Measurements from ENCODE around the gene C18orf63.
"Not testable (repeated sequence)": the region's sequence is repeated elsewhere in the genome, so short reads cannot be mapped to it uniquely, and the experiment has no call there.

Gene C18orf63

DNA sequence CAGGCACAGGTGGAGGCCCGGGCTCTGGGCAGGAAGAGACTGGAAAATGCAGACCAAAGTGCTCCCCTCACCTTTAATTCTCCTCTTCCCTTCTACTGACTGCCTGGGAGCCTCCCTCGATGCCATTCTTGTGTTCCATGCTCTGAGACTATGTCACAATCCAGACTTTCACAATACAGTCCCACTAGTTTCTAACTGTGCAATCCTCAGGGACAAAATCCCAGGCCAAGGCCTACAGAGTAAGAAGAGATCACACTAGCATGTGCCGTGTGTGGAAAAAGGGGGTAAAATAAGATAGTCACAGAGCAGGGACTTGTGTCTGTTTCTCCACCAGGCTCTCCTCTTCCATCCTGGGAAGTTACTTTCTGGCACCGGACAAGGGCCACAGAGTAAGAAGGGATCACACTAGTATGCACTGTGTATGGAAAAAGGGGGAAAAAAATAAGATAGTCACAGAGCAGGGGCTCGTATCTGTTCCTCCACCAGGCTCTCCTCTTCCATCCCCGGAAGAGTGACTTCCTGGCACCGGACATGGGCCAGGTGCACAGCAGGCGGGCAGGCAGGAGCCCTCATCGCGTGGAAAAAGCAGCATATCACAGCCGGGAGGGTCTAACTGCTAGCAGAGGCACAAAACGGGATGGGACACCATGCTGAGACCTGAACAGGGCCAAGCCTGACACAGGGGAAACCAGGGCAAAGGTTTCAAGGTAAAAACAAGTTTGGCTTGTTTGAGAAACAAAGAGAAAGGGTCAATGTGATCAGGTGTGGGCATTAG, 33.5 kb upstream of the C18orf63 start:
- no peak for FAIRE-seq
- no peak for TF ChIP-seq POLR2A (IDR thresholded peaks at IDR 0.05; ENCODE audit: low read depth, low read length)
- no peak for DNase-seq (ENCODE audit: insufficient read length, low spot score)

DNA sequence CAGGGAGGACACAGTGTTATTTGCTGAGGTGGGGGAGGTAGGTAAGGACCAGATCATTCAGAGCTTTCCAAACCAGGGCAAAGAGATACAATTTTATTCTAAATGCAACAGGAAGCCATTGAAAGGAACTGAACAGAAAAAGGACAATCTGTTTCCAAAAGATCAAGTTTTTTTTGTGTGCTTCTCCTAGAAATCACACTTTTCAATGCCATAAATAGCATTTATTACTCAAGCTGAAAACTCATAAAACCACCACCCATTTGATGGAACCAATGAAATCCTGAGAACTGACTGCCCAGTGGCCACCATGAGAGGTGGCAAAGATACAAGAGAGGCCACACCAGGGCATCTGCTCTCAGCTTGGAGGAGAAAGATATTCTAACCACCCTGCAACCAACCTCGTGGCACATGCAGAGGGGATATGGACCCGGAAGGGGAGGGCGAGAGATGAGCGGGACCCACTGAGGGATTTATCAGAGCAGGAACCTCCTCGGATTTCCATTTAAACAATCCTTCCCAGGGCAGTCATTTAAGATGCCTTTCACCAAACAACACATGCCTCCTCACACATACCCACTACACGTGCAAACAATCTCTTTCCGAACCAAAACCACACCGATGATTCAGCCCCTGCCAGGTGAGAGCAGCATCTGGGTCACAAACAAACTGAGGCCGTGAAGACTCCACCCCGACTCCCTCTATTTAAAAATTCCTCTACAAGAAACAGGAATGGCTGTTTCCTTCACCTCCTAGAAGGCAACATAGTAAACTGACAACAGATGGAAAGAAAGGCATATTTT, 32.7 kb upstream of the C18orf63 start:
- no peak for FAIRE-seq
- no peak for DNase-seq (ENCODE audit: insufficient read length, low spot score)
- no peak for TF ChIP-seq POLR2A (IDR thresholded peaks at IDR 0.05; ENCODE audit: low read depth, low read length)

DNA sequence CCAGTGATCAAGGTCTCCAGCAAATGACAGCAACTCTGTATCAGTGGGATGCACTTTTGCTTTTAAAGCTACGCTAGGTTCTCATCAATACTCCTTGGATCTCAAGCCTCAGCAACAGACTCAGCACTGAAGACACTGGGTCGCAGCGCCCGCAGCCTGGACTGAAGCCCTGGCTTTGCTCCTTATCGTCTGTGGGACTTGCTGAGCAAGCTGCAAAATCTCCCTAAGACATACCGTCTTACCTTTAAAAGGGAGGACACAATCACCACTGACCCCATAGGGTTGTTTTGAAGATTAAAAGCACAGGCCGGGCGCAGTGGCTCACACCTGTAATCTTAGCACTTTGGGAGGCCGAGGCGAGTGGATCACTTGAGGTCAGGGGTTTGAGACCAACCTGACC, 32.0 kb upstream of the C18orf63 start:
- no peak for FAIRE-seq
- DNase-seq (ENCODE audit: insufficient read length, low spot score) = no peak
- no peak for TF ChIP-seq POLR2A (IDR thresholded peaks at IDR 0.05; ENCODE audit: low read depth, low read length)

DNA sequence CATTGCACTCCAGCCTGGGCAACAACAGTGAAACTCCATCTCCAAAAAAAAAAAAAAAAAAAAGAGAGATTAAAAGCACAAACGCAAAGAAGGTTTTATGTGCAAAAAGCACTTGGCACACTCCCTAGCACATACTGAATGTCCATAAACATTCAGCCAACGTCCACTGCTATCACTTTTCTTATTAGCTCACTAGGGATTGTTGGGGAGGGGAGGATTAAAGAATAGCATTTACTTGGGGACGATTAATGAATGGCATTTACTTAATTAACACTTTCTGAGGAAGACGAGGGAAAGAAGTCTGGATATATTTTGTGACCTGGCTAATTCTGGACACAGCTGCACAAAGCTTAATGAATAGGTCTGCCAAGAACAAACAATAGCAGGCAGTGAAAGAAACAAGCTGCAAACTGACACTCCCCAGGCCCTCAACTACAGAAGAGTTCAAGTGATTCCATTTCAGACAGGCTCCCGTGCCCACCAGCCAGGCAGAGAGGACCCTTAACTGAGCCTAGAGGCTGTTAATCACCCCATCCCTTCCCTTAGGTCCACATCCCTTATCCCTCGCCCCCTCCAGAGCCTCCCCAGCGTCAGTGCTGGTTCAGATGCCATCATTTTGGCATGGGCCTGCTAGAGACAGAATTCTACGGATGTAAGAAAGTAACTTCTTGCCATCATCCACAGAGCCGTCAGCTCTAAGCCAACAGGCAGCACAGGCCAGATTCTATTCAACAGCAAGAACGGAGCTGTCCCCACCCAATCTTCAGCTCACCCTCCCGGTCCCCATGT, 31.3 kb upstream of the C18orf63 start:
- TF ChIP-seq POLR2A (IDR thresholded peaks at IDR 0.05; ENCODE audit: low read depth, low read length) = no peak
- DNase-seq (ENCODE audit: insufficient read length, low spot score) (no peak), FAIRE-seq (no peak)

DNA sequence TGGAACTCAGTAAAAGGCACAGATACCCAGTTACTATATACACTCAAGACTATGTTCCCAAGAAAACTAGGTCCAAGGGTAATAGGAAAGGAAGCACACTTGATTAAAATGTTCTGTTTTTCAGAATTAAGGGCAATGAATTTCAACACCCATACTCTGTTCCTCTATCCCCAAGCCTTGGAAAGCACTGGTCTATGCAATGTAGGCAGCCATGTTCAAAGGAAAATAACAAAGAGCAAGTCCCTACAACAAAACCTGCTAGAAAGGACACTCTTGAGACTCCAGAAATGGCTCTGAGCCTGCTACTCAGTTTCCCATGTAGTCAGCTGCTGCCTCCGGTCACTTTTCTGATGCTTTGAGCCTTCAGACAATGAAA, 30.7 kb upstream of the C18orf63 start:
- DNase-seq (ENCODE audit: insufficient read length, low spot score) (no peak), FAIRE-seq (no peak)
- TF ChIP-seq POLR2A (IDR thresholded peaks at IDR 0.05; ENCODE audit: low read depth, low read length) = no peak

DNA sequence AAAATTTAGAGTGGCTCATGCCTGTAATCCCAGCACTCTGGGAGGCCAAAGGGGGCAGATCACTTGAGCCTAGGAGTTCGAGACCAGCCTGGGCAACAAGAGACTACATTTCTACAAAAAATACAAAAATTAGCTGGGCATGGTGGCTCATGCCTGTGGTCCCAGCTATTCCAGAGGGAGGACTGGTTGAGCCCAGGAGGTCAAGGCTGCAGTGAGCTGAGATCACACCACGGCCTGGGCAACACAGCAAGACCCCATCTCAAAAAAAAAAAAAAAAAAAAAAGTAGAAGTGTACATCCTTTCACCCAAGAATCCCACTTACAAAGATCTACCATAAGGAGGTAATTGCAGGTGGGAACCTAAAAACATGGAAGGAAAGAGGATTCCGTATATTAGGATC, 30.1 kb upstream of the C18orf63 start:
- FAIRE-seq; DNase-seq (ENCODE audit: insufficient read length, low spot score): not testable (repeated sequence)

DNA sequence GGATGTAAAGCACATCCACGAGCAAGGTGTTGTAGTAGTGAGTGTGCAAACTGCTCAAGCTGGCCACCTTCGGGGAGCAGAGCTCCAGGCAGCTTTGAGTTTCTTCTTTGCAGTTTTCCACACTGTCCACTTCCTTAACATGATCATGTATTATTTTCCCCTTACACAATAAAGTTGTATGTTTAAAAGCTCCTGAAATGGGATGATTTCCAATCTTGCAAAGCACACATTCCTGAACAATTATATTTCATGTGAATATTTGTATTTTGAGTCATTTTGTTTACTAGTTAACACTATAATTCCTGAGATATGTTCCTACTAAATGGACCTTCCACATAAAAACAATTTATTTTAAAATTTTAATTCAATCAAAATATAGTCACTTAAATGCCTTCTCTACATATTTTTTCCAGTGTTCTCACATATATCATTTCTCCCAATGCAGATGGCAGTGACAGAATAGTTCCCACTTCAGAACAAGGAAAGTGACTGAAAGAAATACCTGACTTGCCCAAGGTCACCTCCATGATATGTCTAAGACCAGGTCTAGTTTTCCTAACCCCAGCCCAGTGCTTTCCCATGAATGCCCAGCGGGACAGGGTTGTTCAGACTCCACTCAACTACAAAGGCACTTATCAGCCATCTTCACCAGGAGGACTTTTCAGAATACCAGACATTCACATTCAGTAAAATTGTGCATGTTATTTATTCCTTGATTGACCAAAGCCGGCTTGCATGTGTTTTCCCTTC, 29.4 kb upstream of the C18orf63 start:
- FAIRE-seq (no peak), DNase-seq (ENCODE audit: insufficient read length, low spot score) (no peak)
- no peak for TF ChIP-seq POLR2A (IDR thresholded peaks at IDR 0.05; ENCODE audit: low read depth, low read length)

DNA sequence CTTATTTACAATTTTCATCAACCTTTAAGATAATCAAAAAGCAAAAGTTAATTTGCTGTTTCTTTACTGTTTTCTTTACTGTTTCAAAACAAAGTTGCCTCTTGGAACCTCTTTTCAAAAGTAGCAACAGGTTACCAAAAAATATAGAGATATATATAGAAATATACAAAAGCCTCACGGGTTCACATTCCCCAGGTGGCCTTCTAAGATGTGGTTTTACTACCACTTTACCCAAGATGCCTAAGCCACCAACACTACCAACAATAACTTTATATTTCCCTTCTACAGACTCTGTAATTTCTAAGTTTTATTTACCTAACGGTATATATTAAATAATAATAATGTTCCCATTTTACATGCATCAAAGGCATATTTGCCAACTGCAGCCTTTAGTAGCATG, 28.8 kb upstream of the C18orf63 start:
- no peak for TF ChIP-seq POLR2A (IDR thresholded peaks at IDR 0.05; ENCODE audit: low read depth, low read length)
- DNase-seq (ENCODE audit: insufficient read length, low spot score) (no peak), FAIRE-seq (no peak)

DNA sequence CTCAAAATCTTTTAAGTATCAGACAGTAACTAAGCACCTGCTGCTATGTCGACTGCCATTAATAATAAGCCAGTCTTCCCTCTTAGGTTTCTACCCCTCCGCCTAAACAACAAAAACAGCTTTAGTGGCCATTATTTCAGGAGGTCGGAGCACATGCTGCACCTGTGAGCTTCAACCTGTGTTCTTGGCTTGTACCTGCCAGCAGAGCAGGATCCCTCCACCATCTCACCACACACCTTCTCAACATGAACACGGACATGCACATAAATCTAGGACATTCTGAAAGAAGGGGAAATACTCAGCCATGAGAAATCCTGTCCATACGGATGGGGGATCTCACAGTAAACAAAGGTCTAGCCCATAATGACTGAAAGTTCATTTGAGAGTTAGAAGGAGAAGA, 27.6 kb upstream of the C18orf63 start:
- TF ChIP-seq POLR2A (IDR thresholded peaks at IDR 0.05; ENCODE audit: low read depth, low read length) = no peak
- DNase-seq (ENCODE audit: insufficient read length, low spot score) (no peak), FAIRE-seq (no peak)

DNA sequence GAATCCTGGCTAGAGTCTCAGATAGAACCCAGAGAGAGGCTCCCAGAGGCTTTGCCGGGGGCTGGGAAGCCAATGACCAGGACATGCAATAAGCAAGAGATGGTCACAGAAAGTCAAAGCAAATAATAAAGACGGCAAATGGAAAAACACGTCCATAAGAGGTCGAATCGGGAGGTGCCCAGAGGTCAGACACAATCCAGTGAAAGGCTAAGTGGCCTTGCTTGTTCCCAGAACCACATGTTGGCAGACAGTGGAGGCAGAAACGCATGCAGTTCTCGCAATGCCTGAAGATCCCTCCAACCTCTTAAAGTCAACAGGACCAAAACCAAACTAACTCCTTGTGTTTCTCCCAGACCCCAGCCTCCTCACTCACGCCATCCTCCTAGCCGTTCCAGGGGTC, 26.9 kb upstream of the C18orf63 start:
- TF ChIP-seq POLR2A (IDR thresholded peaks at IDR 0.05; ENCODE audit: low read depth, low read length) = no peak
- DNase-seq (ENCODE audit: insufficient read length, low spot score) (no peak), FAIRE-seq (no peak)

DNA sequence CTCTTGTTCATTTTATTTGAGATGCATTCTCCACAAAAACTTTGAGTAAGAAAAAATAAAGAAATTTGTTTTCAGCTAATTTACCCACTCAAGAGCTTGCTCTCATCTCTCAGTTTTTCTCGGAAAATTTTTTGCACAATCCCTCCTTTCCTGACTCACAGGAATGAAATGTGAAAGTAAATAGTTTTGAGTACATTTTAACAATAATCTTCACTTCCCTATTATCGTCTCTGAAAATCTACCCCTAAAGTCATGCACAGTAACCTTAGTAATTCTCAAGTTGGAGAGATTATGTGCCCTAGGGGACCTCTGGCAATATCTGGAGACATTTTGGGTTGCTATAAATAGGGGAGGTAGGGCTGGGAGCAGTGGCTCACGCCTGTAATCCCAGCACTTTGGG, 26.5 kb upstream of the C18orf63 start:
- DNase-seq (ENCODE audit: insufficient read length, low spot score) = no peak
- TF ChIP-seq POLR2A (IDR thresholded peaks at IDR 0.05; ENCODE audit: low read depth, low read length) = no peak
- no peak for FAIRE-seq

DNA sequence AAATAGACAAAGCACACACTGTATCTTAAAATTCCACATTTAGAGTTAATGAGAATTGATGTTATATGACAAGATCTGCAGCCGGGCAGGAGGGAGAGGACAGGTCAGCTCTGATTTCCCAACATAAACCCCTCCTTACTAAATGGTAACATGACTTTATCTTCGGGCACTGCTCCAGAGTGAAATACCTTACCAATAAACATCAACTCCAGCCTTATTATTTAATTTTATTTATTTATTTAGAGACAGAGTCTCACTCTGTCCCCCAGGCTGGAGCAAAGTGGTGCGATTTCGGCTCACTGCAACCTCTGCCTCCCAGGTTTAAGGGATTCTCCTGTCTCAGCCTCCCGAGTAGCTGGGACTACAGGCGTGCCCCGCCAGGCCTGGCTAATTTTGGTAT, 25.6 kb upstream of the C18orf63 start:
- FAIRE-seq = no peak
- DNase-seq (ENCODE audit: insufficient read length, low spot score) = no peak
- no peak for TF ChIP-seq POLR2A (IDR thresholded peaks at IDR 0.05; ENCODE audit: low read depth, low read length)

DNA sequence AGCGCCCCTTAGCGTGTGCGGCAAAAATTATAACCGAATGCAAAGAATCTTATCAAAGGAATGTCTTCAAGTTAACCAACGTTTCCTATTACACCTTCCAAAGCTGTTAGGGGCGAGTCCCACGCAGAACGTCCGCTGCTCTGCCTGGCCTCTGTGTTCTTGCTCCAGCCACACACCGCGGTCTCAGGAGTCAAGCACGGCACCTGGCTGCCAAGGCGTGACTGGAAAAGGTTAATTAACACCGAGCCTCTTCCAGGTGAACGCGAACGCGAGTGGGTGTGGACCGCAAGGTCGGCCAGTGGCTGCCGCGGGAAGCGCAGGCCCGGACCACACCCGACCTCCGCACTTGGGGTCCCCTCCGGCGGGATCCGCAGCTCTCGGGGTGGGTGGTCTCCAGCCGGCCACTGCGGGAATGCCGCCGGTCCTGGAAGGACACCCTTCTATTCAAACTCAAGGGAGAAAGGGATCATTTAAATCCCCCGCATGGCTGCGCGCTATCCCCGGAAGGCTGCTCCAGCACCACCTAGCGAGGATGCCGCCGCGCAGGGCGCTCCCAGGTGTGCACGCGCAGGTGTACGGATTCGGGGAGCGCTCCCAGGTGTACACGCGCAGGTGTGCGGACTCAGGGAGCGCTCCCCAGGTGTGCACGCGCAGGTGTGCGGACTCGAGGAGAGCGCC, 24.7 kb upstream of the C18orf63 start:
- DNase-seq (ENCODE audit: insufficient read length, low spot score) (no peak), FAIRE-seq (no peak)
- TF ChIP-seq POLR2A (IDR thresholded peaks at IDR 0.05; ENCODE audit: low read depth, low read length) = no peak
